AG08395 (cell line): ENCODE measurements around the gene TP53TG5.

ENCODE experiments used
- DNase-seq: peaks from one replicate; pipeline ENCODE4 v3.0.0; 2012; ENCODE audit warnings: mixed read lengths, low spot score

Gene TP53TG5

GRCh38 chr20:45345104-45345936 is 32.8 kb downstream of the TP53TG5 start:
- DNase-seq: no peak

- peak; percentile 85 for DNase-seq
Observed at GRCh38 chr20:45344168-45344860, 33.8 kb downstream of the TP53TG5 start.

GRCh38 chr20:45343532-45344167 is 34.5 kb downstream of the TP53TG5 start:
- DNase-seq: no peak

DNA sequence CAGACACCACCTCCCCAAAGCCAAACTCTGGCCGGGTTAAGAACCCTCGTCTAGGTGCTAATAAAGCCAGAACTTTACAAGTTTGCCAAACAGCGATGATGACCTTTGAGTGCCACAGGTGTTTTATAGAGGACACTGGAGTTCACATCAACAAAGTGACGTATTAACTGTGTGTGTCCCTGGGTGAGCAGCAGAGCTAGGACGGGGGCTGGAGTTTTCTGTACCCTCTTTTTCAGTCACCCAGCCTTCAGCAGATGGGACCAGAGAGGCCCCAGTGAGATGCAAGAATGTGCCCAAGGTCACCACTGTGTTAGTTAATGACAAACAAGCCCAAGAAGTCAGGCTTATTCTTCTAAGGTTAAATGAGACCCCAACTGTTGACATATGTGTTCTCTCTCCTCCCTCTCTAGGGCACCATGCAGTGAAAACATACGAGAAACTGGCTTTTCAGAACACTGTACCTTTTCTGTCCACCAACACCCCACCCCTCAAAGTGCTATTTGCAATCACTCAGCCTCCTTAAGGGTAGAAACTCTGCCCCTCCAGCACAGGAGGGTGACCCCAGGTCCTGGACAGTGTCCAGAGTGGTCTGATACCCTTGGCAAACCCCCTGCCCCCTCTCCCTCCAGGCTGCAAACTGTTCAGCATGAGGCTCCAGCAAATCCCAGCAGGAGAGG is 35.1 kb downstream of the TP53TG5 start:
- DNase-seq: no peak

DNA sequence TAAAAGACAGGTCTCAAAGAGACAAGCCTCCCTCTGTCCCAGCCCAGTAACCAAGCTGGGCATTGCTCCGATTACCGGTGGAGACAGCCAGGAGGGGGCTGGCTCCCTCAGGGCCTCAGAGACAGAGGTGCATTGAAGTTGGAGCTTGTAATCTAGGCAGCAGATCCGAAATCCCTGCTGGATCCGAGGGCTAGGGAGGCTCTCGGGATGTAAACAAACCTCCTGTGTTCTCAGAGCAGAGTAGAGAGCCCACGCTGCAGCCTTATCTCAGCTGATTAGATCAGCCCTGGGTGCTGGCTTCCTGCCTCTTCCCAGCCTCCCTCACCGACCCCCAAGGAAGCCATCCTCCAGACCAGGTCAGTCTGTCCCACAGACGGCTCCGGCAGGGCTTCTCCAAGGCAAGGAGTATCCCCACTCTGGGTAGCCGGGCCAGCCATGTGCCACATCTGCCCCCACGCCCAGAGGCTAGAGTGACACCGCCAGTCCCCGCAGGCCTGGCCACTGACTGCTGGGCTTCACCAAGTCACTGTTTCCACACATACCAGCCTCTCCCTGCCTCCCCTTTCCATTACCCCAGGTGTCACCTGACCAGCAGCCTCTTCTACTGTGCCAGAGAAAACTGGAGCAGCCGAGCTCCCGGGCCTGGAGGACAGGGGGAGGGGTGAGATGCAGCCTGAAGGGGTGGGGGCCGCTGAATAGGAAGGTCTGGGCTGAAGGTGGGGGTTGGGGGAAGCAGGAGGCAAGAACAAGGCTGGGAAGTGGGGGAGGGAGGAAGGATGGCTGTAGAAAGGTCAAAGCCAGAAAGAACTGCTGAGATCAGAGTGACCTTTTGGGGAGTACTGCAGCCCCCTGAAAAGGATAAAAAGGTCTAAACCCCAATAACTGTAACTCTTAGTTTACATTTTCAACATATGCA is 35.9 kb downstream of the TP53TG5 start:
- DNase-seq: peak; percentile 55

DNA sequence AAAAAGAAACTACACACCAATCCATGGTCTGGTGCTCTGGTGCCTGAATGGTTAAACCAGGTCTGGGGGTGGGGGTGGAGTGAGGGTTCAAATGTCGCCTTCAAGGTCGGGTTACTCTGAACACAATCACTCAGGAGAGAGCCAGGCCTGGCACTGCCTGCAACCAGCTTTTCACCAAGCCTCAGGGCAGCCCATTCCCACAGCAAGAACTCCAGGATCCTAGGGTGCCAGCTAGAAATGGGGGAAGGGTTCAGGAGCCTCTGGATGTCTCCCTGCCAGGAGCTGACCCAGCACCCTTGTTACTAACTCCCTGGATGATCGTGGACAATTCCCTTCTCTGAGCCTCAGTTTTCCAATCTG is 36.6 kb downstream of the TP53TG5 start:
- no peak for DNase-seq

DNA sequence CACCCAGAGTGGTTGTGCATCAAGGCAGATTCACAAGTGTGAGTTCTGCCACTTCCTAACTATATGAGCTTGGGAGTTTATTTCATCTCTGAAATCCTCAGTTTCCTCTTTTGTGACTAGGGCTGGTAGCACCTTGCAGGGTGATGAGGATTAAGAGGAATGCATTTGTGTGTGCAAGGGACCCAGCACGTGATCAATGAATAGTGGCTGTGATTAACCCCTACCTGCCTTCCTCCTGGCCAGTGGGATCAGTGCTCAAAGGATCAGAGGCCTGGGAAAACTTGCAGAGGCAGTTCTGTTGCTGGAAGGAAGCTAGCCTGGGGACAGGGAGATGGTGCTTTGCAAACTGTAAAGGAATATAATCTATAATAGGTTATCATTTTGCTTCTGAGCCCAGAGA is 37.2 kb downstream of the TP53TG5 start:
- no peak for DNase-seq

- DNase-seq: no peak
Observed at GRCh38 chr20:45340236-45340847, 37.8 kb downstream of the TP53TG5 start.

DNA sequence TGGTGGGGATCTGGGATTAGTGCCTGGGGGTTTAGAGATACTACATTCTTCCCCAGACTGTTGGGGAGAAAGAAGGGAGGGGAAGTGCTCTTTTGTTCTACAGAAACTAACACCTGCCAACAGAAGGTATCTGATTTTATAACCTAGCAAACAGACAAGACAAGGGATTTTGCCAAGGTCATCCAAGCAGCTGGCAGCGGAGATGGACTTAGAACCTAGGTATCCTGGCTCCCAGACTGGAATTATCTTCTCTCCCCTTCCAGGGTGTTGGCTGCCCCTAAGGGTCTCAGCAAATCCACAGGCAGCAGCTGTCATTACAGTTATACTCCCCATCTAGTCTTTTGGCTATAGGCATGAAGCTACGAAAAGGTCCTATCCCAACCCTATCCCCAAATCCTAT is 38.3 kb downstream of the TP53TG5 start:
- no peak for DNase-seq

DNA sequence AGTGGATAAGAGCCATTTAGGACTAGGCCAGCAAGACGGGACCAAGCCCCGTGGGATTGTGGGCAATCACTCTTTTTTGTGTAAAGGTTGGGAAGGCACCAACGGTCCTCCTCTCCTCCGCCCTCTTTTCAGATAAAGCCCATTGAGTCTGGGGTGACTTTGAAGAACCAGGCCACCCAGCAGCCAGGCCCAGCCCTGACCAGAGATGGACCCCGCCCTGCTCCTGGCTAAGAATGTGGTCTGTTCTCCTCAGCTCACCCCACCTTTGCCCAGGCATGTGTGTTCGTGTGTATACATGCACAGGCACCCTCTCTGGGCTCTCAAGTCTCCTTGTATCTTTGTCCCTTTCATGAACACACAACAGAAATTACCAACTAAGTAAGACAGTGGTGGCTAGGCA is 39.0 kb downstream of the TP53TG5 start:
- DNase-seq: no peak

DNA sequence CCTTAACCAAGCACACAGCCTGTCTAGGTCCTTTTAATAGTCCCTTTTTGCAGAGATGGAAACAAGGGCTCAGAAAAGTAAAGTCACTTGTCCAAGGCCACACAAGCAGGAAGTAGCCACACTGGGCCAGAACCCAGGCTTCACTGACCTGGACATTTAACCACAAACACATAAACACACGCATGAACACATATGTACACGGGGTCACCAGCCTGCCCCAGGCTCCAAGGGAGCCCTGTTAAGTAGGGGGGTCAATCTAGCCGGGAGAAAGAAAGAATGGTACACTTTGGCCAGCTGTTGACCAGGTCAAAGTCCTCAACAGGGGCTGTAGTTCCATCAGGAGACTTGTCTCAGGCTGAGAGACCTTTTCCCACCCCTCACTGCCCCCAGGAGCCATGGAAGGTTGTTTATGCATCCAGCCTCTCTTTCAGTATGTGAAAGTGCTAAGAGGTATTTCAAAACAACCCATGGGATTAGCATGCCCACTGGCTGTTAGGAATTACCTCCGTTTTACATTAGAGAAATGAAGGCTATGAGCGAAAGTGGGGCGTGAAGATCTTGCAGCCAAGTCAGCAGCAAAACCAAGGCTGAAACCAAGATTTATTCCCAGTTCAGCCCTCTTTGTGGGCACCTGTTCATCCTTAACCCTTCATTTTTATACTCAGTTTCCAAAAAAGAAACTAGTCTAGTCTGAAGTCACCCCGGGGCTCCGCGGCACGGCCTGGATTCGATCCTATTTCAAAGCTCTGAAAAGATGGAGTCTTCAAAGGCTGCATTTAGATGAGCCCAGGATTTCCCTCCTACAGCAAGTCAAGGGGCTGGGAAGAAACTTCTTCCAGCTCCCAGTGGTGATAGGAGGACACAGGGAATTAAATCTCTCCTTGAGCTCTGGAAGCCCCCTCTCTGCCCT is 39.7 kb downstream of the TP53TG5 start:
- no peak for DNase-seq

DNA sequence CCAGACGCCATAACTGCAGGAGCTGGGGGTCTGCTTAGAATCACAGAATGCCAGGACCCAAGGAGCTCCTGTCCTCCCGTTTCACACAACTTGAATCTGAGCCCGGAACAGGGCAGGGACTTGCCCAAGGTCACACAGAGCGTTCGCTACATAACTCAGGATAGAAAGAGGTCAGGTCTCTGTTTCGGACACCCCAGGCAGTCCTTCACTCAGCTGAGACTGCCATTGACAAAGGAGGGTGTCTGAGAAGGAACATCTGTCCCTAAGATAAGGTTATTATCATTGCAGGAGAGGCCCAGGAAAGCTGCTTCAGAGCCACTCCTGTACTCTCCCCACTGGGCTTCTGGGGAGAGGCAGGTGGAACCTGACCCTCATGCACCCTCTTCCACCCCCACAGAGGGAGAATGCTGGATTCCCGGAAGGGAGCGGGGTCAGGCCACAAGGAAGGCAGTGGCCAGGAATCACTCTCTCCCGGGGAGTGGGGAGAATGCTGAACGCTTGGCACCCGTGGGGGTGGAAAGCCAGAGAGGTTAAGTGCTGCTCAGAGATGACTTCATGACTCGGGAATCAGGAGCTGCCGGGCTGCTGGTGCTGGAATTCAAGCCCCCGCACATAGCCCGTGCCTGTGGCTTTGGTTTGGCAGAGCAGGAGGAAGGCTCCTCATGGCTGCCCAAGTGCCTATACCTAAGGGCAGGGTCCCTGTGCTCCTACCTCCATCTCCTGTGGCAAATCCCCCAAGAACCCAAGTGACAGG is 40.6 kb downstream of the TP53TG5 start:
- DNase-seq: peak; percentile 93

GRCh38 chr20:45336530-45337366 is 41.4 kb downstream of the TP53TG5 start:
- peak; percentile 88 for DNase-seq

DNA sequence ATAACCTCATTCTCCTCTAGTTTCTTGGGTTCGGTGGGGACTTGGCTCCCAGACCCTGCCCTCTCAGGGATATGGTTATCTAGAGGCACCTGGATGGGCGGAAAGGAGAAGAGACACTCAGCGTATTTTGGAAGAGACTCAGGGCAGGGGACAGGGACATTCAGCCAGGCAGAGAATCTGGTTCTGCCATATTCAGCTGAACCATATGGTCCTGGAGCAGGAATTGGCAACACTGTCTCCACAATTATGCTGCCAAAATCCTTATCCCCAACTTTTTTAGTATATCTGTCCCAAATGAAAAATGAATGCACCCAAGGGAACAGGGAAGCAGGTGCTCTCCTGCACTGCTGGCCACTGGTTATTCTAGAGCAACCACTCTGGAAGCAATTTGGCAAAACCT is 47.6 kb downstream of the TP53TG5 start:
- no peak for DNase-seq

DNA sequence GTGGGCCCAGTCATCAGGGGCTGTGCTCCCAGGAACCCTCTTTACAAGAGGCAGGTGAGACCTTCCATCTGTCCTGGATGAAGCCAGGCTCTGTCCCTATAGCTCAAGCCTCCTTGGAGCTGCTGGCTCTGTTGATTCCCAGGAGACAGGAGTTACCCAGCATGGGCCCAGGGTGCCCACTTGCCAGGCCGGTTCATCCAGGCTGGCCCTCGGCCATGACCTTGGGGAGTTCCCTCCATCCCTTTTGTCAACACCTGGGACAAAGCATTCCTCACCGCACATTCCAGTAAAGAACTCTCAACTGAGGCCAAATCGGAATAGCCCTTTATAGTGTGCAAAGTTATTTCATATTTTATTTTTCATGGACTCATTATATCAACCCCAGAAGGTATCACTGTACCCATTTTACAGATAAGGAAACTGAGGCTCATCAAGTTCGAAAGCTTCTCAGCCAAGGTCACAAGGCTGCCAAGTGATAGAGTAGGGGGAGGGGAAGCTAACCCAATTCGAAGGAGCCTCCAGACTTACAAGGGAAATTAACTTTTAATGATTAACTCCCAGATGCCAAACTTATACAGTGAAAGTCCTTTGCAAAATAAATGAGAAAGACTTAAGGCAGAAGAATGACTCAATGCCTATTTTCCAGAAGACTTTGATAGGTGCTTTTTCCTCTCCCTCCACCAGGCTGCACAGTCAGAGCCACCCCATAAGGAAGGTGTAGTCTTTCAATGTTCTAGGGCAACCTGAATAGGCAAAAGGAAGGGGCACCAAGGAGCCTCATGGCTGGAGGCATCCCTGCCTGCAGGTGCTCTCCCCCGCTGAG is 48.4 kb downstream of the TP53TG5 start:
- DNase-seq: no peak

DNA sequence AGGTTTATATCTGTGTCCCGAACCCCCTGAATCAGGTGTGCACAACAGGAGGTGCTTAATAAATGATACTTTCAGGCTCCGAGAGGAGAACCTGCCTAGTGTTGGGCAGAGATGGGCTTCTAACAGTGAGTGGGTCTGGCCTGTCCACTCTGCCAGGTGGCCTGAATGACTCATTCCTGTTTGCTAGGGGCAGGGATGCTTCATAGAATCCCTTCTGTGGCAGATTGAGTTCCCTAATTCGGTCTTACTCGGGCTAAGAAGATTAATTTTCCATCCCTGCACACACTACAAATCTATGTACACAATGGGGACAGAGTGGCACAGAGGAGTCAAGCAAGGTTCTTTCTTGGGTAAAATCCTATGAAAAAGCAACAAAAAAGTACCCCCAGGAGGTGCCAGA is 49.7 kb downstream of the TP53TG5 start:
- no peak for DNase-seq

- DNase-seq: no peak
Observed at GRCh38 chr20:45325371-45325770, 52.8 kb downstream of the TP53TG5 start.
